Measurements from ENCODE around the gene LRMDA. TPM values are rescaled to one million over a fixed set of nuclear protein-coding genes. Genes with fewer than 3 reads are reported as not detected.

Gene LRMDA
- total RNA-seq, 1 experiment from 2014 or later, result 4.8 TPM

GRCh38 chr10:76553263-76554032, 1122.0 kb downstream of the LRMDA start:
- ChIA-PET POLR2A (no interaction called here), RAD21 (ENCODE audit: low non-redundant PET in 1 of 2, low total read pairs in 2 of 2, uncharacterized antibody in 2 of 2, unreplicated experiment in 2 of 2) (no interaction called here), CTCF (no interaction called here)
- BruUV-seq (replicated peaks), result no TSS peak
- H3K4me3 ChIP-seq (replicated peaks in 1 of 2; ENCODE audit: low read depth in 1 of 2, low read length in 2 of 2), result no peak overlapping the region
- peaks cover 13% of the 10 kb centered on the region; the same call in 1 of the 2 replicates for H3K27me3 ChIP-seq (ENCODE audit: insufficient read depth, low read length)
- H3K9me2 ChIP-seq (ENCODE audit: insufficient read depth), result no peaks in the 10 kb centered on the region
- H3K9me3 ChIP-seq (ENCODE audit: control insufficient read depth in 1 of 2, insufficient read depth in 1 of 2, low read depth in 1 of 2, low read length in 2 of 2), result no peaks in the 10 kb centered on the region
- no peaks in the 10 kb centered on the region for H3K36me3 ChIP-seq (ENCODE audit: control insufficient read depth in 1 of 2, insufficient read depth in 2 of 2, low read length in 2 of 2)
- no peak overlapping the region for H3K4me2 ChIP-seq (ENCODE audit: low read length)
- no peaks in the 10 kb centered on the region for H3K79me2 ChIP-seq (ENCODE audit: insufficient read depth, low read length)
- H3K27ac ChIP-seq (ENCODE audit: low read depth, low read length), result no peak overlapping the region
- H3K9ac ChIP-seq (ENCODE audit: low read length), result no peak overlapping the region
- ATAC-seq (no peak), DNase-seq (ENCODE audit: low read depth, low spot score) (no peak)
- H3K4me1 ChIP-seq (ENCODE audit: control insufficient read depth in 1 of 2, insufficient read depth in 2 of 2, low read length in 2 of 2), result no peaks in the 10 kb centered on the region
- TF ChIP-seq ZBTB33 (IDR thresholded peaks at IDR 0.05; ENCODE audit: extremely low read depth, insufficient replicate concordance, low read length) (no peak), REST (IDR thresholded peaks at IDR 0.05; ENCODE audit: low read depth) (no peak), MAX (IDR thresholded peaks at IDR 0.05) (no peak), SP1 (IDR thresholded peaks at IDR 0.05; ENCODE audit: low read depth) (no peak), ELF1 (IDR thresholded peaks at IDR 0.05; ENCODE audit: borderline replicate concordance, low read depth) (no peak), CBX3 (IDR thresholded peaks at IDR 0.05; ENCODE audit: low read depth) (no peak), EZH2phosphoT487 (IDR thresholded peaks at IDR 0.05; ENCODE audit: borderline replicate concordance) (no peak), SRF (IDR thresholded peaks at IDR 0.05; ENCODE audit: low read depth) (no peak), JUND (IDR thresholded peaks at IDR 0.05) (no peak), SIN3A (IDR thresholded peaks at IDR 0.05; ENCODE audit: low read depth) (no peak), TCF7L2 (IDR thresholded peaks at IDR 0.05; ENCODE audit: borderline replicate concordance, extremely low read depth, insufficient read depth, insufficient read length) (no peak)
- TF ChIP-seq, protein P1, sequence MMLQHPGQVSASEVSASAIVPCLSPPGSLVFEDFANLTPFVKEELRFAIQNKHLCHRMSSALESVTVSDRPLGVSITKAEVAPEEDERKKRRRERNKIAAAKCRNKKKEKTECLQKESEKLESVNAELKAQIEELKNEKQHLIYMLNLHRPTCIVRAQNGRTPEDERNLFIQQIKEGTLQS (IDR thresholded peaks at IDR 0.05), result no peak
- no peaks in the 10 kb centered on the region for H4K20me1 ChIP-seq (ENCODE audit: insufficient read depth)
- intact Hi-C loops (cut with micrococcal nuclease), result no loop called here
- H2AFZ ChIP-seq (ENCODE audit: low read depth, low read length, poor library complexity, severe bottlenecking), result no peak overlapping the region

All from HCT116 (cell line).